GM12892 (cell line): ENCODE data around the gene OPRL1.

Source experiments
- POLR2A ChIP-seq: IDR thresholded peaks from 2 replicates; pipeline ENCODE4 v1.6.1; 2011; ENCODE audit warnings: low read depth, low read length, control low read depth
- POLR2AphosphoS5 ChIP-seq: IDR thresholded peaks from 2 replicates; pipeline ENCODE4 v1.6.1; 2011; ENCODE audit warnings: low read depth, low read length, control low read depth
- TAF1 ChIP-seq: IDR thresholded peaks from 2 replicates; pipeline ENCODE4 v1.6.1; 2011; ENCODE audit warnings: low read depth, mild to moderate bottlenecking, control low read depth, low read length, borderline replicate concordance

- TF ChIP-seq POLR2A (no peak), TAF1 (no peak), POLR2AphosphoS5 (no peak)
Observed at GRCh38 chr20:64133951-64134407, 54.1 kb downstream of the OPRL1 start.
